HG03439 (cell line): Measurements from ENCODE around the gene LILRB2.
"Not testable (repeated sequence)": the region's sequence is repeated elsewhere in the genome, so short reads cannot be mapped to it uniquely, and the experiment has no call there.

Experiments
- ATAC-seq: cut with Tn5 transposase; IDR thresholded peaks from one replicate; pipeline ENCODE4 v1.9.1; 2021; ENCODE audit warnings: mild to moderate bottlenecking, moderate library complexity; ENCODE audit not compliant: unreplicated experiment

Gene LILRB2

DNA sequence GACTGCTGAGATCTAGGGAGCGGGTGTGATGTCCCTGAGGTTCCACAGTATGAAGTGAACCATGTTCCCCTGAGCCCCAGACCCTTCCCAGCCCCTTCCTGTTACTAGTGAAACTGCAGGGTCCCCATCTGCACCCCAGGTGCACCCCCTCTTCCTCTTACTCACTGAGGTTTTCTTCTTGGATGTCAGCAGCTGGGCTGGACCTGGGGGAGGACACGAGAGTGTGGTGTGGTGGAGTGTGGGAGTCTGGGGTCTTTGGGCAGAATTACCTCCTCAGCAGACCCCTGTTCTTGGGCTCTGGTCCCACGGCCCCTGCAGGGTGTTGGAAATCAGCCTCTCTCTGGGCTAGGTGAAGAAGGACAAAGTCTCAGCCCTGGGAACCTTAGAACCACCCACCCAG, 35.0 kb downstream of the LILRB2 start:
- ATAC-seq, result no peak

GRCh38 chr19:54243809-54244208, 37.1 kb downstream of the LILRB2 start:
- not testable (repeated sequence) for ATAC-seq

DNA sequence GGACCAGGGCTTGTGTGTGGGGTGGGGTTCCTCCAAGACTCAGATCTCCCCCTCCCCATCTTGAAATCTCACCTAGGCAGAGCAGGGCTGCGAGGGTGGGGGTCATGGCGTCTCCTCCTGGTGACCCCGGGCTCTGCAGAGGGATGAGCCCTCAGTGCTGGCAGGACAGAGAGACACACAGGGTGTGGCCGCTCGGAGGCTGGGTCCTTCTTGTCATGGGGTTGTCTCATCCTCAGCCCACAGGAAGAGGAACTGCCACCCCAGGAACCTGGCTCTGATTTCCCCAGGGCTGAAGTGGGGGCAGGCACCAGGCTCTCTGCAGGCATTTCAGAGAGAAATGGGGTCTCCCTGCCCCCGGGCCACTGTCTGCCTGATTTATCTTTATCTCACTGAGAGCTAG, 38.3 kb downstream of the LILRB2 start, which contains the start of gene LILRA6:
TSS of gene LILRA6 (minus strand) at position 145 of the 400 bp plus-strand sequence.
- not testable (repeated sequence) for ATAC-seq

GRCh38 chr19:54242234-54242633, 38.7 kb downstream of the LILRB2 start:
- ATAC-seq, result not testable (repeated sequence)

DNA sequence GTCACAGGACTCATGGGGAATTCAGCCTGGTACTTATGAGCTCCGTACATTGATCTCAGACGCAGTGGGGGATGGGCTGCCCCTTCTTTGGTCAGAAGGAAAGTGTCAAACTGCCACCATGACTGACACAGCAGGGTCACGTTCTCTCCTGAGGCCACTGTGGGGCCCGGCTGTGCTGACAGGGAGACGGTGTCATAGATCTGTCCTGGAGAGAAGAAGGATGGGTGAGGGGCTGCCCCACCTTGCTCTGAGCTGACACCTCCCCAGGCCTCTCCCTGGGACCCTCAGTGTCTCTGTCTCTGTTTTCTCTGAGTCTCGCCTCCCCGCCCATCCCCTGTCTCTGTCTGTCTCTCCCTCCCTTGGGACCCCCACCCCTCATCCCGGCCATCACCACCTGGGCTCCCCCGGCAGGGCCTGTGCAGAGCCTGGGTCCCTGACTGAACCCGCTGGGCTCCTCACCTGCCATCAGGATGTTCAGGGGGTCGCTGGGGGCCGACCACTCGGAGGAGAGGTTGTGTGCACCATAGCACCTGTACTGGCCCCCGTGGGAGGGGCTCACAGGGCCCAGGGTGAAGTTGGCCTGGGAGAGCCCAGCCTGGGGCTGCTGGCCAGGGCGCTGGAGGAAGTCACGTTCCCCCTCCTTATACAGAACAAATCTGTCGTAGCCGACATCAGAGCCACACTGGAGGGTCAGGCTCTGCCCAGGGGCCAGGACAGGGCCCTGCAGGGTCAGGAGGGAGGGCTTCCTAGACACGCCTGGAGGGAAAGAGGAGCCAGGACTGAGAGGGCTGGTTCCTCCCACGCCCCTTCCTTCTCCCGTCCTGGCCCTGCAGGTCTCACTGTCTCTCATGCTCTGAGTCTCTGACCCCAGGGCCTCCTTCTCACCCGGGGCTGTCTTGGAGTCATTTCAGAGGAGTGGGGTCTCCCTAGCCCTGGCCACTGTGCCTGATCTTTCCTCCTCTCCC, 40.3 kb downstream of the LILRB2 start:
- ATAC-seq, result not testable (repeated sequence)

- not testable (repeated sequence) for ATAC-seq
These were observed 41.2 kb downstream of the LILRB2 start for GRCh38 chr19:54239491-54240371.

DNA sequence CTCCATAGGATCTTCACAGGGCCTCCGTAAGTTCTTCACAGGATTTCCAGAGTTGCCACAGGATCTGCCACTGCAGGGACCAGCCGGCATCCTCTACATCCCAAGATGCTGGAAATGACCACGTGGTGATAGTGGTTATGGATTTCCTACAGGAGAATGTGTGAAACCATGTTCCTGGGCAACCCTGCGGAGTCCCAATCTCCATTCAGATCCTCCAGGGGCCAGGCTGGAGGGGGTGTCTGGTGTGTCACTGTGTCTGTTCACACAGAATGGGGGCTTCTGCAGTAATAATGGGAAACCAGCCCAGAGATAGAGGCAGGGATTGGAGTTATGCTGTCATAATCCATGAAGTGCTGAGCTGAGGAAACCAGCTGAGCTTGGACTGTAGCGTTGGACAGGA, 47.0 kb downstream of the LILRB2 start:
- no peak for ATAC-seq

DNA sequence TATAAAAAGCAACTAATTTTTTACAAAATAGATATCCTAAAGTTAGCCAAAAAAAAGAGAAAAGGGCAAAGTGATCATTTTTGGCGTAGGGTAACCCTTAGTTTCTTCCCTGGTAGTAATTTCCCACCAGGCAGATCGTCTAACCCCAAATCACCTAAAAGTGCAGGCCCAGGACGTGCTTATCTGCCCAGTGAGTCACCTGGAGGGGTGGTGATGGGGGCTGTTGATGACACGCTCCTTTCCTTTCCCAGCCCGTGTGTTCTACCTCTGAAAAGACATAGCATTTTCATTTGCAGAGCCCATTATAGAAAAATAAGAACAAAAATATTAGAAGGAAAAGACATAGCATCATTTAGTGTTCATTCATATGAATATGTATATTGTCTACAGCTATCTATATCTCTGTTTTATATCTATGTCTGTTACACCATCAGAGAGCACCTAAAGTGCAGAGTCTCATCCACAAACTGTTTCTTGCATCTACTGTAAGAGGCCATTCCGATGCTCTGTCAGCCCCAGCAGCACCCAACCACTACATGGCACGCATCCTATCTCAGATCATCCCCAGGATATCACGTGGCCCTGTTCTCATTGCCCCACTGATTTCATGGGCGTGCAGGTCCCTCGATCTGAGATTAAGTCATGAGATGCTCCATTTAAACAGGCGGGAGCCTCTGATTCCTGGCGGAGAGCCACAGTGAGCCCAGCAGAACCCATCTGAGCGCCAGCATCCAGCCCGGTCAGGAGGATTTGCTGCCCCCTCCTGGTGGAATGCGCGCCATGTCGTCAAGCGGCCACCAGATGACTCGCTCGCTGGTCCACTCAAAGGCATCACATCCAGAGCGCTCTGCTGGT, 49.6 kb downstream of the LILRB2 start:
- no peak for ATAC-seq

- no peak for ATAC-seq
These were observed 50.9 kb downstream of the LILRB2 start for GRCh38 chr19:54230031-54230430.

GRCh38 chr19:54229146-54229545, 51.8 kb downstream of the LILRB2 start:
- no peak for ATAC-seq

- not testable (repeated sequence) for ATAC-seq
These were observed 56.3 kb downstream of the LILRB2 start for GRCh38 chr19:54224619-54225018.

DNA sequence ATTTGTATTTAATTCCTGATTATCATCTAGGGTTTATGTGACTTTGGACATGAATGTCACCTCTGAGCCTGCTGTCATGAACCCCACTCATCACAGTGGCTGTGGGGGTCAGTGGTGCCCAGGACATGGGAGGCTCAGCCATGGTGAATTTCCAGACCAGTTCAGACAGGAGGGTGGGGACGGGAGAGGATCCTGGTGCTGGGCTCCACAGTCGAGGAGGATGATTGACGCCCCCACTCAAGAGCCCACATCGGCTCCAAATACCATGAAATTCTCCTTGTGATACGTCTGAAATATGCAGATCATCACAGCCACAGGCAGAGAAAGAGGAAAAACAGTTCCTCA, 57.0 kb downstream of the LILRB2 start:
- ATAC-seq, result not testable (repeated sequence)
